RKO (cell line): ENCODE measurements around the gene ITGB3.
"Not testable (repeated sequence)": the region's sequence is repeated elsewhere in the genome, so short reads cannot be mapped to it uniquely, and the experiment has no call there.

ENCODE experiments used
- DNase-seq: peaks from one replicate; pipeline ENCODE4 v3.0.0-alpha.2; 2016; ENCODE audit warnings: low spot score

Gene ITGB3

GRCh38 chr17:47244697-47245096 is 8.9 kb upstream of the ITGB3 start:
- no peak for DNase-seq

- DNase-seq: no peak
These were observed 7.5 kb upstream of the ITGB3 start for GRCh38 chr17:47246120-47246519.

GRCh38 chr17:47250855-47251254 is 2.8 kb upstream of the ITGB3 start:
- DNase-seq: no peak

- no peak for DNase-seq
These were observed 2.1 kb upstream of the ITGB3 start for GRCh38 chr17:47251421-47251940.

GRCh38 chr17:47252209-47252608 is 1.4 kb upstream of the ITGB3 start:
- no peak for DNase-seq

- DNase-seq: no peak
These were observed 688 bp upstream of the ITGB3 start for GRCh38 chr17:47252766-47253512.

- DNase-seq: no peak
These were observed 846 bp downstream of the ITGB3 start for GRCh38 chr17:47254403-47254943.

GRCh38 chr17:47257651-47258339 is 4.2 kb downstream of the ITGB3 start:
- peak; percentile 41 for DNase-seq

- DNase-seq: no peak
These were observed 9.0 kb downstream of the ITGB3 start for GRCh38 chr17:47262586-47262985.

GRCh38 chr17:47264166-47264565 is 10.5 kb downstream of the ITGB3 start:
- DNase-seq: no peak

- DNase-seq: peak; percentile 83
These were observed 12.4 kb downstream of the ITGB3 start for GRCh38 chr17:47265983-47266541.

GRCh38 chr17:47266782-47267181 is 13.2 kb downstream of the ITGB3 start:
- no peak for DNase-seq

- peak; percentile 50 for DNase-seq
These were observed 13.8 kb downstream of the ITGB3 start for GRCh38 chr17:47267354-47267828.

- DNase-seq: not testable (repeated sequence)
These were observed 15.3 kb downstream of the ITGB3 start for GRCh38 chr17:47268964-47269363.

GRCh38 chr17:47269561-47270280 is 16.1 kb downstream of the ITGB3 start:
- DNase-seq: not testable (repeated sequence)

- DNase-seq: no peak
These were observed 17.5 kb downstream of the ITGB3 start for GRCh38 chr17:47270946-47271705.

- DNase-seq: no peak
These were observed 18.9 kb downstream of the ITGB3 start for GRCh38 chr17:47272491-47272890.

- DNase-seq: no peak
These were observed 19.6 kb downstream of the ITGB3 start for GRCh38 chr17:47273245-47273644.

- DNase-seq: no peak
These were observed 20.9 kb downstream of the ITGB3 start for GRCh38 chr17:47274319-47275069.

- DNase-seq: no peak
These were observed 21.8 kb downstream of the ITGB3 start for GRCh38 chr17:47275245-47275984.
